Measurements from ENCODE around the gene JCAD. TPM values are rescaled to one million over a fixed set of nuclear protein-coding genes. Genes with fewer than 3 reads are reported as not detected.
A peak's percentile ranks its signal among the peaks of the same experiment; 100 is the strongest.

JCAD gene
- total RNA-seq, 1 experiment from 2014 or later, result 0.54 TPM

- peaks cover 46% of the 10 kb centered on the region for H3K4me1 Mint-ChIP-seq (ENCODE audit: low read depth, unreplicated experiment)
- no peaks in the 10 kb centered on the region for H3K9me3 Mint-ChIP-seq (ENCODE audit: low read depth, unreplicated experiment)
- H3K27ac Mint-ChIP-seq (ENCODE audit: unreplicated experiment), result peak overlapping the region; percentile 25
- H3K27me3 Mint-ChIP-seq (ENCODE audit: unreplicated experiment), result no peaks in the 10 kb centered on the region
- TF ChIP-seq, protein P1, sequence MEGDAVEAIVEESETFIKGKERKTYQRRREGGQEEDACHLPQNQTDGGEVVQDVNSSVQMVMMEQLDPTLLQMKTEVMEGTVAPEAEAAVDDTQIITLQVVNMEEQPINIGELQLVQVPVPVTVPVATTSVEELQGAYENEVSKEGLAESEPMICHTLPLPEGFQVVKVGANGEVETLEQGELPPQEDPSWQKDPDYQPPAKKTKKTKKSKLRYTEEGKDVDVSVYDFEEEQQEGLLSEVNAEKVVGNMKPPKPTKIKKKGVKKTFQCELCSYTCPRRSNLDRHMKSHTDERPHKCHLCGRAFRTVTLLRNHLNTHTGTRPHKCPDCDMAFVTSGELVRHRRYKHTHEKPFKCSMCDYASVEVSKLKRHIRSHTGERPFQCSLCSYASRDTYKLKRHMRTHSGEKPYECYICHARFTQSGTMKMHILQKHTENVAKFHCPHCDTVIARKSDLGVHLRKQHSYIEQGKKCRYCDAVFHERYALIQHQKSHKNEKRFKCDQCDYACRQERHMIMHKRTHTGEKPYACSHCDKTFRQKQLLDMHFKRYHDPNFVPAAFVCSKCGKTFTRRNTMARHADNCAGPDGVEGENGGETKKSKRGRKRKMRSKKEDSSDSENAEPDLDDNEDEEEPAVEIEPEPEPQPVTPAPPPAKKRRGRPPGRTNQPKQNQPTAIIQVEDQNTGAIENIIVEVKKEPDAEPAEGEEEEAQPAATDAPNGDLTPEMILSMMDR (IDR thresholded peaks at IDR 0.05; ENCODE audit: unreplicated experiment), result no peak
- no peak overlapping the region for H3K4me3 Mint-ChIP-seq (ENCODE audit: low read depth, unreplicated experiment)
- no TSS peak for BruUV-seq (replicated peaks)
- DNase-seq, result peak; percentile 34
- intact Hi-C loops (cut with micrococcal nuclease; ENCODE audit: unreplicated experiment), result loop anchor here (5.0 kb wide), 3 partner anchors 54 to 264 kb away; no protein-coding TSS in a partner anchor
- CTCF ChIA-PET, result interaction anchor here (0.7 to 1.3 kb wide), 3 partner anchors 29 to 72 kb away, joined by 3 read pairs; no protein-coding TSS in a partner anchor
- peaks cover 4% of the 10 kb centered on the region for H3K36me3 Mint-ChIP-seq (ENCODE audit: insufficient read depth, unreplicated experiment)
Observed at GRCh38 chr10:30000802-30001571, 58.4 kb downstream of the JCAD start.

DNA sequence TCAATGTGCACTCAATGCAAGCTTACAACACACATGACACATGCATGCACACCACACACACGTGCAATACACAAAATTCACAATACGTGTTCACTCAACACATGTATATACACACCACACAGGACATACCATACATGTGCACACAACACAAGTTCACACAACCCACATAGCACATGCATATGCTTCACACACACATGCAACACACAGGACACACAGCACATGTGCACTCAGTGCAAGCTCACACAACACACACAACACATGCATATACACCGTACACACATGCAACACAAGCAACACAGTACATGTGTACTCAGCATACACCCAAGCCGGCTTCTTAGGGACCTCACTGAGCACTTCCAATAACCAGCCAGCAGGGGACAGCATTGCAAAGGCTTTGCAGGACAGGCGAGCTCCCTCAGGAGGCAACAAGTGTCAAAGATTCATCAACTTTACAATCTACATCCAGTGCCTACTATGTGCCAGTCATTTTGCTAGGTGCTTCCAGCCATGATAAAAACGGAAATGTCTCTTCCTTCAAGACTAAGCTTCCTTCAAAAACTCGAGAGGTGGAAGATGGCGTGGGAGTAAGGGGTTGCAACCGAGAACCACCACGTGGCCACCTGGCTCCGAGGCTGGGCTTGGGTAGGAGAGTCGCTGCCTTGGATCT, 61.1 kb downstream of the JCAD start:
- Mint-ChIP-seq H3K27ac (ENCODE audit: unreplicated experiment) (no peak overlapping the region), H3K36me3 (ENCODE audit: insufficient read depth, unreplicated experiment) (peaks cover 4% of the 10 kb centered on the region), H3K9me3 (ENCODE audit: low read depth, unreplicated experiment) (no peaks in the 10 kb centered on the region), H3K4me3 (ENCODE audit: low read depth, unreplicated experiment) (no peak overlapping the region), H3K27me3 (ENCODE audit: unreplicated experiment) (no peaks in the 10 kb centered on the region), H3K4me1 (ENCODE audit: low read depth, unreplicated experiment) (peaks cover 55% of the 10 kb centered on the region)
- intact Hi-C loops (cut with micrococcal nuclease; ENCODE audit: unreplicated experiment), result loop anchor here (5.0 kb wide), 1 partner anchor 244 kb away; no protein-coding TSS in a partner anchor
- CTCF ChIA-PET, result interaction anchor here (0.7 to 2.3 kb wide), 8 partner anchors 14 to 387 kb away, joined by 3 to 15 read pairs (median 3); no protein-coding TSS in a partner anchor
- no TSS peak for BruUV-seq (replicated peaks)
- DNase-seq, result peak; percentile 84
- TF ChIP-seq, protein P1 (IDR thresholded peaks at IDR 0.05; ENCODE audit: unreplicated experiment), result peak; percentile 93

- H3K4me3 Mint-ChIP-seq (ENCODE audit: low read depth, unreplicated experiment), result no peak overlapping the region
- intact Hi-C loops (cut with micrococcal nuclease; ENCODE audit: unreplicated experiment), result loop anchor here (5.0 kb wide), 1 partner anchor 247 kb away; no protein-coding TSS in a partner anchor
- CTCF ChIA-PET, result no interaction called here
- no peak for DNase-seq
- H3K27ac Mint-ChIP-seq (ENCODE audit: unreplicated experiment), result peak overlapping the region; percentile 32
- no peaks in the 10 kb centered on the region for H3K27me3 Mint-ChIP-seq (ENCODE audit: unreplicated experiment)
- peaks cover 26% of the 10 kb centered on the region for H3K4me1 Mint-ChIP-seq (ENCODE audit: low read depth, unreplicated experiment)
- BruUV-seq (replicated peaks), result no TSS peak
- no peaks in the 10 kb centered on the region for H3K9me3 Mint-ChIP-seq (ENCODE audit: low read depth, unreplicated experiment)
- TF ChIP-seq, protein P1 (IDR thresholded peaks at IDR 0.05; ENCODE audit: unreplicated experiment), result no peak
- H3K36me3 Mint-ChIP-seq (ENCODE audit: insufficient read depth, unreplicated experiment), result no peaks in the 10 kb centered on the region
Observed at GRCh38 chr10:29994811-29995210, 64.6 kb downstream of the JCAD start.

DNA sequence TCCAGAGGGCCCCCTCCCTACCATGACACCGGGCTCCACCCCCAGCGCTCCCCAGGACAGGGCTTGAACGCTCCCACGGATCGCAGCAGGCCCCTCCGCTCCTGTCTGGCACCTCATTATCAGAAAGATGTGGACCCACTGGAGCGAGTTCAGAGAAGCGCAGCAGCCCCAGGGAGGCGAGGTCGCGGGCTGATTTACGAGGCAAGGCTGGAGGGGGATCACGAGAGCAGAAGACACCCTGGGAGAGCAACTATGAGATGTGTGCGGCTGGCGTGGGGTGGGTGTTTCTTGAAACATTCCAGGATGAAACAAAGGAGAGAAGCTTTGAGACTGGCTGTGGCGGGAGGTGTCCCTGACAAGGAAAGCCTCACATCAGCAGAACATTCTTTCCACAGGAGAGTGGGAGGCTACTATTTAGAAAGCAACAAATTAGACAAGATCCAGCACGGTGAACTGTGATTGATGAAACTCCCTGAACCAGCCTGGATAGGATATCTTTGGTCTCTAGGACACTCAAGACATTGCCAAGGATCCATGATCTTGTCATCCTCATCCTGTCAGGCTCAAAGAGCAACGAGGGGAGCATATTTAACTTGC, 66.0 kb downstream of the JCAD start:
- no peaks in the 10 kb centered on the region for H3K27me3 Mint-ChIP-seq (ENCODE audit: unreplicated experiment)
- intact Hi-C loops (cut with micrococcal nuclease; ENCODE audit: unreplicated experiment), result no loop called here
- no peaks in the 10 kb centered on the region for H3K9me3 Mint-ChIP-seq (ENCODE audit: low read depth, unreplicated experiment)
- BruUV-seq (replicated peaks), result no TSS peak
- H3K27ac Mint-ChIP-seq (ENCODE audit: unreplicated experiment), result no peak overlapping the region
- H3K4me3 Mint-ChIP-seq (ENCODE audit: low read depth, unreplicated experiment), result no peak overlapping the region
- no peak for DNase-seq
- H3K4me1 Mint-ChIP-seq (ENCODE audit: low read depth, unreplicated experiment), result peaks cover 17% of the 10 kb centered on the region
- CTCF ChIA-PET, result no interaction called here
- TF ChIP-seq, protein P1 (IDR thresholded peaks at IDR 0.05; ENCODE audit: unreplicated experiment), result no peak
- H3K36me3 Mint-ChIP-seq (ENCODE audit: insufficient read depth, unreplicated experiment), result no peaks in the 10 kb centered on the region

All from Calu3 (cell line).